ENCODE measurements around the gene TKT.

- TF ChIP-seq EZH2 (IDR thresholded peaks at IDR 0.05), result no peak
- TF ChIP-seq POLR2A (IDR thresholded peaks at IDR 0.05; ENCODE audit: borderline replicate concordance, extremely low read depth, insufficient read depth, insufficient read length), result no peak
- no peak for TF ChIP-seq CTCF (IDR thresholded peaks at IDR 0.05 in 2 of 3, conservative IDR thresholded peaks at IDR 0.05 in 1 of 3; ENCODE audit: borderline replicate concordance in 1 of 3, insufficient read depth in 1 of 3, low read depth in 2 of 3, low read length in 2 of 3)
- TF ChIP-seq TCF7L2 (IDR thresholded peaks at IDR 0.05; ENCODE audit: borderline replicate concordance, extremely low read depth, insufficient read depth, insufficient read length), result no peak
- TF ChIP-seq REST (IDR thresholded peaks at IDR 0.05; ENCODE audit: low read depth), result no peak
- TF ChIP-seq EGR1 (IDR thresholded peaks at IDR 0.05; ENCODE audit: low read depth), result no peak
- no peak for TF ChIP-seq ATF3 (IDR thresholded peaks at IDR 0.05)
- TF ChIP-seq ELF1 (IDR thresholded peaks at IDR 0.05; ENCODE audit: borderline replicate concordance, low read depth), result no peak
Measured at GRCh38 chr3:53238886-53239285, 16.9 kb downstream of the TKT start.

All from HCT116 (cell line).